Suppressor macrophage treated with lipopolysaccharide for 4 hours (primary cell): ENCODE data around the gene SRGAP1.
"Not testable (repeated sequence)": the region's sequence is repeated elsewhere in the genome, so short reads cannot be mapped to it uniquely, and the experiment has no call there.

Experiments used
- DNase-seq: peaks from one replicate; pipeline ENCODE4 v3.0.0-alpha.2; 2020

Gene SRGAP1

DNA sequence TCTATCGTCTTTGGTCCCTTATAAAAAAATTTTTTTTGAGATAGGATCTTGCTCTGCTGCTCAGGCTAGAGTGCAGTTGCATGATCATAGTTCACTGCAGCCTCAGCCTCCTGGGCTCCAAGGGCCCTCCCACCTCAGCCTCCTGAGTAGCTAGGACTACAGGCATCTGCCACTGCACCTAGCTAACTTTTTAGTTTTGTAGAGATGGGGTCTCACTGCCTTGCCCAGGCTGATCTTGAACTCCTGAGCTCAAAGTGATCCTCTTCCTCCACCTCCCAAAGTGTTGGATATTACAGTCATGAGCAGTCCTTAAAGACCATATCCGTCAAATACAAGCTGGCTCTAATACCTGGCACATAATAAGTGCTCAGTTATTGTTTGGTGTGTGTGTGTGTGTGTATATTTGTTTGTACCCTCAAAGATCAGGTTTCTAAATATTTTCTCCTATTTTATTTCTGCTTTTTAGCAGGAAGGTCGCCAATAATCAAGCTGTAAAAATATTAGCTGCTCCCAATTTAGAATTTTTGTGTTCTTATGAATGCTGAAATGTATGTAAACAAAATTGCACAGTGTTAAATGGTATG is 30.5 kb downstream of the SRGAP1 start:
- DNase-seq, result no peak

DNA sequence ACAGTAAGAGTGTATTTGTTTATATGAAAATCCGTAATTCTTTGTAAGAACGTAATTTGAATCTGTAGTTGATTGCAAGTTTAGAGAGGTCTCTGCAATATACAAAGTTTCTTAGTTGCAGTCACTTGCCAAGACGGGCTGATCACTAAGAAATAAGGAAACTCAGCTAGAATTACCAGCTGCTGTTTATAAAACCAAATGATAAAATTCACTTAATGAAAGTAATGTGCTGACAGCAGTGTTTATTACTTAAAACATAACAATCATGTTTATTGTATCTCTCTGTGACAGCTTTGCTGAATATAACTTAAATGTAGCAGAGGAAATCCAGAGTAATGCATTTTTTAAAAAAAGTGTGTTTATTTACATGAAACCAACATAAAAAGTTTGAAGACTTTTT is 31.2 kb downstream of the SRGAP1 start:
- no peak for DNase-seq

DNA sequence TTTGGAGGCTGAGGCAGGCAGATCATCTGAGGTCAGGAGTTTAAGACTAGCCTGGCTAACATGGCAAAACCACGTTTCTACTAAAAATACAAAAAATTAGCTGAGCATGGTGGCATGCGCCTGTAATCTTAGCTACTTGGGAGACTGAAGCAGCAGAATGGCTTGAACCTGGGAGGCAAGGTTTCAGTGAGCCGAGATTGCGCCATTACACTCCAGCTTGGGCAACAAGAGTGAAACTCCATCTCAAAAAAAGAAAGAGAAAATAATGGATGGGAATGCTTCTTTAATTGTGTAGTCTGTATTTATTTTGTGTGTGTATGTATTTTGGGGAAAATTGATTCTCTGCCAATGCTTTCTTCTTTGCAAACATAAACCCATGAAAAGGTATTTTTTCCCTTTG is 32.5 kb downstream of the SRGAP1 start:
- no peak for DNase-seq

DNA sequence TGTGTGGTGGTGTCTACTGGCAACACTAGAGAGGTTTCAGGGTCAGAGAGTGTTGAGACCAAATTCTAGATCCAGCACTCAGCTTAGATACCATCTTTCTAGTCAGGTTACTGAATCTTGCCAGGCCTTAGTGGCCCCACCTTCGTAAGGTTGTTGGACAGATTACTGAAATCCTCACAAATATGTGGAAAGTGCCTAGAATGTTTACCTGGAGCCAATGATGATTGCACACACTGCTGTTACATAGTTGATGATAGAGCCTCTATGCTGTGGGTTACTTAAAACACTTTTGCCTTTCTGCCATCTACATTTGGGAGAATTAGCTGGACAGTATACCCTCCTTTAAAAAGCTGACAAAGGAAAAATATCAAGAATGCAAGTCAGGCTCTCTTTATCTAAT is 33.2 kb downstream of the SRGAP1 start:
- DNase-seq, result no peak

DNA sequence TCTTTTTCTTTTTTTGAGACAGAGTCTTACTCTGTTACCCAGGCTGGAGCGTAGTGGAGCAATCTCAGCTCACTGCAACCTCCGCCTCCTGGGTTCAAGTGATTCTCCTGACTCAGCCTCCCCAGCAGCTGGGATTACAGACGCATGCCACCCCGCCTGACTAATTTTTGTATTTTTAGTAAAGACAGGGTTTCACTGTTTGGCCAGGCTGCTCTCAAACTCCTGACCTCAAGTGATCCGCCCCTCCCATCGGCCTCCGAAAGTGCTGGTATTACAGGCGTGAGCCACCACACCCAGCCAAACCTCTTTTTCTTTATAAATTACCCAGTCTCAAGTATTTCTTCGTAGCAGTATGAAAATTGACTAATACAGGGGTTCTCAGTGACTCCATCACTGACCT is 35.7 kb downstream of the SRGAP1 start:
- DNase-seq, result not testable (repeated sequence)

DNA sequence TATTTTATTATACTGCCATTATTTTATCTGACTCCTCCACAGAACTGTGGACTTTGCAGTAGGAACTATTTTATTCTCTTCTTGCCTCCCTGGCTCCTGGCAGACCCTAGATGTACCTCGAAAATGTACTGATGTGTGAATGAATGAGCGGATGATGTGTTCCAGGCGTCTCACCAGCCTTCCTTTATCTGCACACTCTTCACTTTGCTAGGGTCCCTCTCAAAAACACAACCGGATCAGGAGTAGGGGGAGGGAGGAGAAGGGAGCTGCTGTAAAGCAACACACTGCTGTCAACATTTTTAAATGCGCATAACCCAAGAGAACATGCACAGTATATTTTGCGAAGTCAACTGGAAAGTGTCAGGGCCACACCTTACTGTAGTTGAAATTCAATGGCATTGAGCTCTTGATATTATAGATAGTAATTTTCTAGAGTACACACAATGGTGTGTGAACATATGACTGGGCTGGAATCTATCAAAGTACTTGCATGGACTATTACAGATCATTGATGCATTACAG is 36.3 kb downstream of the SRGAP1 start:
- no peak for DNase-seq

DNA sequence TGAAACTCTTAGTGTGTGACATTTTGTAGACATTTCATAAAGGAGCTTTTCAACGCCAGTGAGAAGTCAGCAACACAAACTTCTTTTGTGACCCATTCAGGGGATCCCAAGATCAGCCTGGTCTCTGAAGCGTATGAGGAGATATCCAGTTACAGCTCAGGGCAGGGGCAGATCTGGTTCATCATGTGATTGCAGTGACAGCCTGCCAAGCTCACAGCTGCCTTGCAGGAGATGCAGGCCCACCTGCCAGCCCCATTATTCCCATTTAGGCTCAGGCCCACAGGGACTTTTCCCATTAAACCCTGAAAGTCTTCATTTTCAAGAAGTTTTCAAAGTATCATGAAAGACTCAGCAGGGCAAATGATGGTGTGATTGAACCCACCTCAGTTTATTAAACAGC is 38.3 kb downstream of the SRGAP1 start:
- DNase-seq, result no peak

DNA sequence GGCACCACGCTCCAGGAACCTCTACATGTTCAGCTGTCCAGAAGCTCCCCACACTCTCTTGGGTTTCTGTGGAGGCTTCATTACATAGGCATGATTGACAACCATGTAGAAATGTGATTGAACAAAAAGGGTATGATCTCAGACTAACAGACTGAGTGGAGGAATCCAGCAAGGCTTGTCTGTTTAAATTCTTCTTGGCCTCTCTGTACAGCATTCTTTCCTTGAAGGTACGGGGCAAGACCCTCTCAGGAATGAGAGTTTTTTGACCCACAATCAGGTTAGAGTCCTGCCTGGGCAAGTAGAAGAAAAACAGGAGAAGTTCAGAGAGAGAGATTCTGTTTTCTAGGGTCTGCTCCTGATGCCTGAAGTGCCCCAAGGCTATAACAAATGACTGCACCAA is 40.9 kb downstream of the SRGAP1 start:
- DNase-seq, result no peak

DNA sequence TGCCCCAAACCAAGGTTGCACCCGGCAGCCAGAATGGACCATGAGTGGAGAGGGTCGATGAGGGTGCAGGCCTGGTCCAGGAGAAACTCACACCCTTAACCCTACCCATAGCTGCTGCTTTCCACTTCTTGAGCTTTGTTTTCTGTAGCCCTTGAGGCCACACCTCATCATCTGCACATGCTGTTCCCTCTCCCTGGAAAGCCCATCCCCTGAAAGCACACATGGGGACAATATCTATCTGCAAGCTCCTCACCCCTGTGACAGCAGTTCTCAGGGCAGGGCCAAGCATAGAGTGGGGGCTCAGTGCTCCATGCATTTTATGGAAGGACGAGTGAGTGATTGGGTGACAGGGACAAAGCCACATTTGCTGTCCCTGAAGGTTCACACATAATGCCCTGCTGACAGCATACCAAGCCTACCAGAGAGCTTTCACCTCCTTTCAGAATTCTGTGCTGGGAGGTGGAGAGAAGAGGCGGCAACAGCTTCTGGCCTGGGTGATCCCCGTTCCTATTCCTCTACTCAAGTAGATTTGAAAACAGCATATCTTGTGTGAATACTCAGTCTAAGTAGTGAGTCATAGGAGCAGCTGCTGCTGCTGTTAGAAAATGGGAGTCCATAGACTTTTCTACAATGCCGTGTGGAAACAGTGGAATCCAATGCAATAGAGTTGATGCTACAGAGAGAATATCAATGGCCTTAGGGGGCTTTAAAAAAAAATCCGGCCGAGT is 44.6 kb downstream of the SRGAP1 start:
- no peak for DNase-seq

DNA sequence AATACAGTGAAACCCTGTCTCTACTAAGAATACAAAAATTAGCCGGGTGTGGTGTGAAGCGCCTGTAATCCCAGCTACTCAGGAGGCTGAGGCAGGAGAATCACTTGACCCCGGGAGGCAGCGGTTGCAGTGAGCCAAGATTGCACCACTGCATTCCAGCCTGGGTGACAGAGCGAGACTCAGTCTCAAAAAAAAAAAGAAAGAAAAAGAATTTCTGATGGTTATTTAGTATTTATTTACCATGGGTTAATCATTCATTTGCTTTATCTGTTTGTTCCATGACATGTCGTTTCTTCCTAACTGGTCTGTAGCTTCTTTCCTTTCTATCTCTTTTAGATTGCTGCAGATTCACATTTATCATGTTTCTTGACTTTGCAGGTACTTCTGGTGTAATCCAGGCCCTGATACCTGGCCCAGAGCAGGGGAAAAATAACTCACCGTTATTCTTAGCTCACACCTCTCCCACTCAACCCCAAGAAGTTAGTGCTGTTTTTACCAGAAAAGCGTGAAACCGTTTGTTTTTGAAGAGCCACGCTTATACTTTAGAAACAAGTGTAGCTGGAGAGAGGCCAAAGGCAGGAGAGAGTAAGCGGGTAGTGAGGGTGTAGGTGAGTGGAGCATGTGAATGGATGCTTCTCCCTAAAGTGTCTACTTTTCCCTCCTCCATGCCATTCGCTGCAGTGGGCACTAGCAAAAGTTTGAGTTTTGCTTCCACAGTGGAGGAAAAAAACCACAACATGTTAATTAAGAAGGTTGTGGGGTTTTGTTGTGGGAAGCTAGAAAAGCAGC is 45.4 kb downstream of the SRGAP1 start:
- DNase-seq, result no peak

DNA sequence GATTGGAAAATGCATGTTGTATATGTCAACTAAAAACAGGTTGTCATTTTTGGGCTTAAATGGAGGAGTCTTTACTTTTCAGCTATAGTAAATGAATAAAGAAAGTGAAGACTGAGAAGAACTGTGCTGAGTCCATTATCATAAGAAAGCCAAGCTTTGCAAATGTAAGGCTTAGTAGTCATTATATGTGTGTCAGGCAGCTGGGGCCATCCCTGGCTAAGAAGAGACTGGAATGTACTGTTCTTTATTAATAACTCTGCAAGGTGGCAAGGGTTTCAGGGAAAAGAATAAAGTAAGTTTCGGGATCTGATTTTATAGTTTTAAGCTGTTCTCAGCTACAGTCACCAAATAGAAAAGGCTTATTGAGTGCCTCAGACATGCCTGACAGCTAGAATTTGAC is 48.7 kb downstream of the SRGAP1 start:
- DNase-seq, result no peak

DNA sequence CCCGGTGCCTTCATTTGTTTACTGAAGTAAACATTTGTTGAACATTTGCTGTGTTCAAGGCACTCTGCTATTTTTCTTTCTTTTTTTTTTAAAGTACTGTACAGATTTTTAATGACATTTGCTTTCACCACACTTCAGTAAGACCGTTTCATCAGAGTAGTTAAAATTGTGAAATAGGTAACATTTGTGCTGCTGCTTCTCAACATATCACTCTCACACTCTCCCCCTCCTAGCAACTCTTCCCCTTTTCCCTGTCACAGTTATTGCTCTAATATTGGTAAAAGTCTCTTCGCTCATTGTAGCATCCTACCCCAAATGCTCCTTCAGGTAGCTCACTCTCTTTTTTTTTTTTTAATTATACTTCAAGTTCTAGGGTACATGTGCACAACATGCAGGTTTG is 49.6 kb downstream of the SRGAP1 start:
- peak; percentile 41 for DNase-seq

DNA sequence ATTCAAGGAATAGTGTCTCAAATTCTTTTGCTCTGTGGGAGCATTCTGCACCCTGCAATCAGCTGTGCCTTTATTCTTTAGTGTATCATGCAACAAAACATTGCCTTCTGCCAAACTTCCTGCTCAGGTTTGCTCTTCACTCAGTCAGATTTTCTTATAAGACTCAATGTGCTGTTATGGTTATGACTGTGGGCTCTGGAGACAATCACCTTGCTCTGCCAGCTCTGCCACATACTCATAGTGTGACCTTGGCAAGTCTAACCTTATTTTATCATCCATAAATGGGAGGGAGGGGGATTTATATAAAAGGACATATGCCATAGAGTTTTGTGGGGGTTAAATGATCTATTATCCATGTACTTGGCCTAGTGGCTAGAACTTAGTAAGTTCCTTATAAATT is 51.3 kb downstream of the SRGAP1 start:
- no peak for DNase-seq

DNA sequence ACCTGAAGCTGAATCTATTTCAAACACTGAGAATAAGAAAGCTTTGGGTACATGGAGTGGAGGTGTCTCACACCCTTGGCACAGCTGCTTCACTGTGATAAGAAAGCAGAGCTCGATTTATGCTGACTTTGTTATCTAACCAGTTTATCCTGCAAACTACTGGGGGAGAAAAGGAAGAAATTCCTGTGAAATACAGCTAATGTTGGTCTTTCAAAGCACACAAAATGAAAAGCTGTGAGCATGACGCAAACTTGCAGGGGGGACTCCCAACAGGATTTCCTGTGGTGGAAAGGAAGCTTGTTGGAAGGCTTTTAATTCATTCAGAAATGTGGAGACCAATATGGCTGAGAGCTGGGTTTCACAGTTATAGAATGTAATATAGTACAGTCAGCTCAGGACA is 53.4 kb downstream of the SRGAP1 start:
- DNase-seq, result peak; percentile 49

DNA sequence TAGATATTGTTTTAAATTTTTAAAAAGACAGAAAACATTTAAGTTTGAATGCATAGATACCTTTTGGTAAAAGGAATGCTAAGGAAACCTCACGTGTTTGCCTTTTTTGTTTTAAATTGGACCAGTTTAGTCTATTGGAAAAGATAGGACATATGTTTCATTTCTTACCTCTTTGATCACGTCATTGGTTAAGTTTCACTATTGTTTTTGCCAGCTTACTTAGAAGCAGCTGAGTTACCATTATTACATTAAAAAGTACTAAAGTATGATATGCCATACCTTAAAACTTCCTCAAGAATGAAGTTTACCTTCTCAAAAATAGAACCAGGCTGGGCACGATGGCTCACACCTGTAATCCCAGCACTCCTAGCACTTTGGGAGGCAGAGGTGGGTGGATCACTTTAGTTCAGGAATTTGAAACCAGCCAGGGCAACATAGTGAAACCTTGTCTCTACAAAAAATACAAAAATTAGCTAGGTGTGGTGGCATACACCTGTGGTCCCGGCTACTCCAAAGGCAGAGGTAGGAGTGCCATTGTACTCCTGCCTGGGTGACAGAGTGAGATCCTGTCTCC is 54.4 kb downstream of the SRGAP1 start:
- DNase-seq, result no peak

DNA sequence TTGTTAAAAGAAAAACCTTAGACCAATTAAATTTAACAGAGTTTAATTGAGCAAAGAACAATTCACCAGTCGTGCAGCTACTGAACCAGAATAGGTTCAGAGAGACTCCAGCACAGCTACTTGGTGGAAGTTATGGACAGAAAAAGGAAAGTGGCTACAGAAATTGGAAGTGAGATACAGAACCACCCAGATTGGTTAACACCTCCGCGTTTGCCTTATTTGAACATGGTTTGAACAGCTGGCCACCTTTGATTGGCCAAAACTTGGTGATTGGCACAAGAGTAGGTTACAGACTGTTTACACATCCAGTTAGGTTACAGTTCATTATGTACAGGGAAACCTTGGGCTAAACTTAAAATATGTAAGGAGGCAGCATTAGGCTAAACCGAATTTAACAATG is 54.9 kb downstream of the SRGAP1 start:
- DNase-seq, result no peak

DNA sequence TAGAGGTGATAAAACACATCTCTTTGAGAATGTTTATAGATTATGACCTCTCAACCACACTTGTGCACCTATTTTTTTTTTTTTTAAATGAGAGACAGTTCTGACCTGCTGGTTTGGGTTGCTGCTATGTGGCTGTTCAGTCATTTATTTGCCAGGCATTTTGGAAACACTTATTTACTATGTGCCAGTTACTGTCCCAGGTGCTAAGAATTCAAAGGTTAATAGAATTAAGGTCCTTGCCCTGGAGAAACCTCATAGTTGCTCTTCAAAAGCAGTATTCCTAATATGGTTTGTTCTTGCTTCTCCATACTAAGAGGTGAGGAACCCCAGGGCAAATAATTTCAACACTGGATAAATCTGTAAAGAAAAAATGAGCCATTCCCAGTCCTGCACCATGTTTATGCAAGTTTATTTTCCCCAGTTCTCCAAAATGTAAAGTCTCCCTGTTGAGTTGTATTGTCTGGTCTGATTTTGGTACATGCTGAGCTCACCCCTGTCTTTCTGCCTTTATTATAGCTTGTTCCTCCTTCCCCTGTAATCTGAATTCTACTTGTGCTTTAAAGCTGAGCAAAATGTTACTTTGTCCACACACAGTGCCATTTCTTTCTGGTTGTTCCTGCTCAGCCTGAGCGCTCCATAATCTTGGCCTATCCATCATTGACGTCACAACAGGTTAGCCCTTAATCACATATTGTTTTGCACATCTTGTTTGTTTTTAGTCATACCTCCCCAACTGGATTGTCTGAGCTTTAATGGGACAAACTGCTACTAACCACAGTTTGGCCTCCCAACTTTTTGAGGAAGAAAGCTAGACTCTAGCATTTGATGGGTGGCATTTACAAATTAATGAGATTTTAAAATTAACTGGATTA is 56.7 kb downstream of the SRGAP1 start:
- DNase-seq, result no peak

DNA sequence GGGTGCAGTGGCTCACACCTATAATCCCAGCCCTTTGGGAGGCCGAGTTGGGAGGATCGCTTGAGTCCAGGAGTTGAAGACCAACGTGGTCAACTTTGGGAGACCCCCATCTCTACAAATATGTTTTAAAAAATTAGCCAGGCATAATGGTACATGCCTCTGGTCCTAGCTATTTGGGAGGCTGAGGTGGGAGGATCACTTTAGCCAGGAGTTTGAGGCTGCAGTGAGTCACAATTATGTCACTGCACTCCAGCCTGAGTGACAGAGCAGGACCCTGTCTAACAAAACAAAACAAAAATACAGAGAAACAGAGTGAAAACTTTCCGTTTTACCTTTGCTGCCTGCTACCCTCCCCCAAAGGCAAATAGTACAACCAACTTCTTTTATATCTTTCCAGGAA is 60.2 kb downstream of the SRGAP1 start:
- no peak for DNase-seq

DNA sequence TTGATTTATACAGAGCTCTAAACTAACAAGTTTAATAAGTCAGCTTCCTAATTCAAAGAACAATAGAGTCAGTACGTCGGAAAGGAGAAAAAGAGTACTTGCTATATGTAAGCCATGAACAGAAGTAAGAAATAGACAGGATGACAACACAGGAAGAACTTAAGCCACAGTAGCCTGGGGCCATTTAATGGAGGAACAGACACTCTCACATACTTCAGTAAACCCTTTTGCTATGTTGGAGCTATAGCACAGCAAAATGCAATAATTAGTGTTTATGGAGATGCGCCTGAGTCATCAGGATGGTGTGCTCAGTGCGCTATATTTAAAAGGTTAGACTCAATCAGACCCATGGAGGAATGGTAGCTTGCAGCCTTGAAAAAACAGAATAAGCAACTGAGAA is 61.0 kb downstream of the SRGAP1 start:
- DNase-seq, result no peak

DNA sequence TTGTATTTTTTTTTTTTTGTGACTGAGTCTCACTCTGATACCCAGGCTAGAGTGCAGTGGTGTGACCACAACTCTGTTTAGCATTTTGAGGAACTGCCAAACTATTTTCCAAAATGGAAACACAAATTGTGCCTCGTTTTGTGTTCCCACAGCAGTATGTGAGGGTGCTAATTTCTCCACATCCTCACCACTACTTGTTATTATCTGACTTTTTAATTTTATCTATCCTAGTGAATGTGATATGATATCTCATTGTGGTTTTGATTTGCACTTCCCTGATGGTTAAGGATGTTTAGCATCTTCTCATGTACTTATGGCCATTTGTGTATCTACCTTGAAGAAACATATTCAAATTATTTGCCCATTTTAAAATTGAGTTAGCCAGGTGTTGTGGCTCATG is 62.4 kb downstream of the SRGAP1 start:
- DNase-seq, result no peak

DNA sequence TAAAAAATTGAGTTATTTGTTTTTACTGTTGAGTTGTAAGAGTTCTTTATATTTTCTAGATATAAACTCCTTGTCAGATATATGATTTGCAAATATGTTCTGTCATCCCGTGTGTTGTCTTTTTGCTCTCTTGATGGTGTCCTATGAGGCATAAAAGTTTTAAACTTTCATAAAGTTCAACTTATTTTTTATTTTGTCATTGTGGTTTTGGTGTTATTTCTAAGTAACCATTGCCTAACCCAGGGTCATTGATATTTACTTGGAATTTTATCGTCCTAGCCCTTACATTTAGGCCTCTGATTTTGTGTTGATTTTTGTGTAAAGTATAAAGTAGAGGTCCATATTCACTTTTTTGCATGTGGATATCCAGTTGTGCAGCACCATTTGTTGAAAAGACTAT is 63.1 kb downstream of the SRGAP1 start:
- DNase-seq, result no peak

DNA sequence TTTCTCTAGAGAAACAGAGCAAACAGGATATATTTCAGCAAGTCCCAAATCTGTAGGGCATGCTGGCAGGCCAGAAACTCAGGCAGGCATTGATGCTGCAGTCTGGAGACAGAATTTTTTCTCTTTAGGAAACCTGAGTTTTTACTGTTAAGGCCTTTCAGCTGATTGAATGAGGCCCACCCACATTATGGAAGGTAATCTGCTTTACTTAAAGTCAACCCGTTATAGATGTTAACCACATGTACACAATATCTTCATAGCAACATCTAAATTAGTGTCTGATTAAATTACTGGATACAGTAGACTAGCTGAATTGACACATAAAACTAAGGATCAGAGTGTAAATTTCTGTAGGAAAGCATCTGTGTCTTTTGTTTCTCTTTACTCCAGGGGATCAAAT is 65.2 kb downstream of the SRGAP1 start:
- no peak for DNase-seq

DNA sequence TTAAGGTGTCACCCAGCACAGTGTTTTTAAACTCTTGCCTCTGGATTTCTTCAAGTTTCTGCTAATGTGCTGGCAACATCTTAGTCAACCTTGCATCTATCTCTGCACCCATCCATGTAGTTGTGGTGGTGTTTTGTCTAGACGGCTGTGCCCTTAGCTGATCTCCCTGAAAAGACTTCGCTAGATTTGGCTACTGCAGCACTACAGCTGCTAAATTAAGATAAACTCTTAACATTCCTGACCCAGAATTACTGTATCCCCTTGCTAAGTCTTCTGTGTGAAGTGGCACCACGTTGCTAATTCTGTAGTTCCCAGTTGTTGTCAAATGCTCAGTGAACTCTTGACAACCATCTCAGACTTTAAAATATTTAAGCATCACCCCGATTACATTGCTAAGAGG is 66.8 kb downstream of the SRGAP1 start:
- no peak for DNase-seq
